Brain microvascular endothelial cell (primary cell): Measurements from ENCODE around the gene NT5C3B.
A peak's percentile ranks its signal among the peaks of the same experiment; 100 is the strongest.
"Not testable (repeated sequence)": the region's sequence is repeated elsewhere in the genome, so short reads cannot be mapped to it uniquely, and the experiment has no call there.

ENCODE experiments used
- DNase-seq: peaks from one replicate; pipeline ENCODE4 v3.0.0-alpha.2; 2020
- H3K27ac ChIP-seq: fragments of 250-450 bp; sonication (Bioruptor Pico); 2 replicates; pipeline ENCODE4 v1.5.1; 2020; ENCODE audit warnings: mild to moderate bottlenecking, moderate library complexity
- H3K27me3 ChIP-seq: fragments of 250-450 bp; sonication (Bioruptor Pico); replicated peaks from 2 replicates; pipeline ENCODE4 v1.5.1; 2020; ENCODE audit warnings: mild to moderate bottlenecking
- H3K36me3 ChIP-seq: fragments of 250-450 bp; sonication (Bioruptor Pico); replicated peaks from 2 replicates; pipeline ENCODE4 v1.5.1; 2020; ENCODE audit warnings: mild to moderate bottlenecking
- H3K4me3 ChIP-seq: 2 replicates; pipeline ENCODE4 v1.5.1; 2011; ENCODE audit warnings: low read depth, mild to moderate bottlenecking, control low read depth, low read length, moderate library complexity
- CTCF ChIP-seq: IDR thresholded peaks from 2 replicates; pipeline ENCODE4 v1.5.1; 2011; ENCODE audit warnings: low read depth, mild to moderate bottlenecking, moderate library complexity, low read length, control low read depth, inconsistent platforms; ENCODE audit errors: missing control alignments
- in situ Hi-C: cut with HindIII; loops from 2 replicates; pipeline ENCODE4 v1.10.0; 2017; ENCODE audit warnings: low sequenced_read_pairs, low pct_ligation_motif_present

The NT5C3B gene

DNA sequence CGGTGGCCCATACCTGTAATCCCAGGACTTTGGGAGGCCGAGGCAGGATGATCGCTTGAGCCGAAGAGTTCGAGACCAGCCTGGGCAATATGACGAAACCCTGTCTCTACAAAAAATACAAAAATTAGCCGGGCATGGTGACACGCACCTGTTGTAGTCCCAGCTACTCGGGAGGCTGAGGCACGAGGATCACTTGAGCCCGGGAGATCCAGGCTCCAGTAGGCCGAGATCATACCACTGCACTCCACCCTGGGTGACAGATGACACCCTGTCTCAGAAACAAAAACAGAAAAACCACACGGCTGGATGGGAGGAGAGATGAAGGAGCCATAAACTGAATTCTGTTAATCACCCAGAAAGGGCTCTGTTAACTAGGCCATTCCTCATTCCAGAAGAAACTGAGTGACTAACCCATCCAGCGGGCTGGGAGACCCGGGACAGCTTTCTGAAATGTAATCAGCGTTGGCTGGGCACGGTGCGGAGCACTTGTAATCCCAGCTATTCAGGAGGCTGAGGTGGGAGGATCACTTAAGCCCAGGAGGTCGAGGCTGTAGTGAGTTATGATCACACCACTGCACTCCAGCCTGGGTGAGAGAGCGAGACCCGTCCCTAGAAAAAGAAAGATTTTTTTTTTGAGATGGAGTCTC, 641 bp upstream of the NT5C3B start:
- H3K36me3 ChIP-seq: peaks cover 2% of the 10 kb centered on the region
- no peaks in the 10 kb centered on the region for H3K27me3 ChIP-seq
- H3K27ac ChIP-seq: no peak overlapping the region
- in situ Hi-C loops: no loop called here
- H3K4me3 ChIP-seq: peak overlapping the region; percentile 75
- no peak for TF ChIP-seq CTCF
- DNase-seq: no peak

DNA sequence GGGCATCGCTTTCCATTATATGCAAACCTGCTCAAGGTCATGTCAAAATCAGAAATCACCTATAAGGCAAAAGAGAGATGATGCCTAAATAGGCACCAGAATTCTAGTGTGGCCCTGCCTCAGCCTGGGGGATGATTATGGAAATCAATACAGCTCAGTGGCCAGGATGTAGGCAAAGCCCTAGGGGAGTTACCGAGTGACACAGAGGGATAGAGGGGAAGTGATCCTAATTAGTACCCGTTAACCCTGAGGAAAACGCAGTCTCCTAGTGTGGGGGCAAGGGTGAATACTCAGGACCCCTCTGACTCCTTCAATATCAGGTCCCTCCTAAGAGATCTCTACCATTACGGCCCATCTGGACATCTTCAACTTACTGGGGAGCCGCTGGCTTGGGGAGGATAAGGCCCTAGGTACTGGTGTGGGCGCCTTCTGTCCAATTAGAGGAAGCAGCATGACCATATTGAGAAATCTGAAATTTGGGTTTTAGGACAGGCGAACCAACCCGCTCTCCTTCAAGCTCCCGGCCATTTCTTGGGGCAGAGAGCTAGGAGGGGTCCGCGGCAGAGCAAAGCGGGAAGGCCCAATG, 725 bp downstream of the NT5C3B start:
- Histone ChIP-seq H3K4me3 (peak overlapping the region; percentile 75), H3K27me3 (no peaks in the 10 kb centered on the region), H3K27ac (no peak overlapping the region), H3K36me3 (peaks cover 10% of the 10 kb centered on the region)
- DNase-seq: no peak
- TF ChIP-seq CTCF: no peak
- in situ Hi-C loops: no loop called here

GRCh38 chr17:41829961-41830360, 6.1 kb downstream of the NT5C3B start:
- H3K36me3 ChIP-seq: peaks cover 33% of the 10 kb centered on the region
- H3K4me3 ChIP-seq, H3K27ac ChIP-seq, in situ Hi-C loops, DNase-seq, H3K27me3 ChIP-seq: not testable (repeated sequence)

GRCh38 chr17:41825175-41825845, 10.7 kb downstream of the NT5C3B start:
- no peak overlapping the region for H3K4me3 ChIP-seq
- H3K27ac ChIP-seq: no peak overlapping the region
- H3K36me3 ChIP-seq: peaks cover 46% of the 10 kb centered on the region
- in situ Hi-C loops: no loop called here
- no peak for DNase-seq
- TF ChIP-seq CTCF: no peak
- no peaks in the 10 kb centered on the region for H3K27me3 ChIP-seq

DNA sequence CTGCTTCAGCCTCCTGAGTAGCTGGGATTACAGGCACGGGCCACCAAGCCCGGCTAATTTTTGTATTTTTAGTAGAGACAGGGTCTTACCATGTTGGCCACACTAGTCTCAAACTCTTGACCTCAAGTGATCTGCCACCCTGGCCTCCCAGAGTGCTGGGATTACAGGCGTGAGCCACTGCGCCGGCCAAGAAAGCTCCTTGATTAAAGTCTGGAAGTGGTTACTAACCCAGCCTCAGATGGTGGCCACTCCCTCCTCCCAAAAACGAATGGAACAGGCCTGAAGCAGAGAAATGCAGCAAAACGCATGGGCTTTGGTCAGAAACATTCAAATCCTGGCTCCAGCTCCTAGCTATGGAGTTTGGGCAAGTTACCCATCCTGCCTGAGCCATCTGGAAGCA, 11.9 kb downstream of the NT5C3B start:
- no peak for TF ChIP-seq CTCF
- peaks cover 50% of the 10 kb centered on the region for H3K36me3 ChIP-seq
- H3K4me3 ChIP-seq: no peak overlapping the region
- H3K27ac ChIP-seq: no peak overlapping the region
- in situ Hi-C loops: no loop called here
- DNase-seq: no peak
- H3K27me3 ChIP-seq: no peaks in the 10 kb centered on the region

GRCh38 chr17:41823580-41823979, 12.5 kb downstream of the NT5C3B start:
- no peak for DNase-seq
- Histone ChIP-seq H3K36me3 (peaks cover 48% of the 10 kb centered on the region), H3K27ac (no peak overlapping the region), H3K27me3 (no peaks in the 10 kb centered on the region), H3K4me3 (no peak overlapping the region)
- in situ Hi-C loops: no loop called here
- no peak for TF ChIP-seq CTCF
